HEK293 (cell line): Measurements from ENCODE around the gene FUNDC1.

Experiments
- BCL11A ChIP-seq: fragments of 450-650 bp; formaldehyde crosslinking; IDR thresholded peaks from 2 replicates; pipeline ENCODE4 v1.5.1; 2016; ENCODE audit warnings: low read depth, missing biosample characterization, missing genetic modification characterization
- YY1 ChIP-seq: fragments of 450-650 bp; formaldehyde crosslinking; IDR thresholded peaks from 2 replicates; pipeline ENCODE4 v1.5.1; 2018; ENCODE audit warnings: missing biosample characterization, missing genetic modification characterization
- ZEB2 ChIP-seq: fragments of 450-650 bp; formaldehyde crosslinking; IDR thresholded peaks from 2 replicates; pipeline ENCODE4 v1.5.1; 2016; ENCODE audit warnings: missing biosample characterization, missing genetic modification characterization
- ZFP41 ChIP-seq: fragments of 450-650 bp; formaldehyde crosslinking; IDR thresholded peaks from 2 replicates; pipeline ENCODE4 v1.5.1; 2016; ENCODE audit warnings: missing biosample characterization, missing genetic modification characterization, borderline replicate concordance
- ZNF10 ChIP-seq: fragments of 450-650 bp; formaldehyde crosslinking; IDR thresholded peaks from 2 replicates; pipeline ENCODE4 v1.5.1; 2017; ENCODE audit warnings: missing biosample characterization, missing genetic modification characterization
- ZNF239 ChIP-seq: fragments of 450-650 bp; formaldehyde crosslinking; IDR thresholded peaks from 2 replicates; pipeline ENCODE4 v1.5.1; 2016; ENCODE audit warnings: missing biosample characterization, missing genetic modification characterization
- ZNF335 ChIP-seq: fragments of 450-650 bp; formaldehyde crosslinking; conservative IDR thresholded peaks from 2 replicates; pipeline ENCODE4 v1.5.1; 2016; ENCODE audit warnings: missing biosample characterization, missing genetic modification characterization
- ZNF664 ChIP-seq: fragments of 450-650 bp; formaldehyde crosslinking; IDR thresholded peaks from 2 replicates; pipeline ENCODE4 v1.5.1; 2016; ENCODE audit warnings: missing biosample characterization, missing genetic modification characterization
- TF ChIP-seq, protein P1 (sequence below): fragments of 450-650 bp; formaldehyde crosslinking; IDR thresholded peaks from 2 replicates; pipeline ENCODE4 v1.5.1; 2016; ENCODE audit warnings: missing biosample characterization, missing genetic modification characterization
- TF ChIP-seq, protein P2 (sequence below): fragments of 450-650 bp; formaldehyde crosslinking; conservative IDR thresholded peaks from 2 replicates; pipeline ENCODE4 v1.5.1; 2016; ENCODE audit warnings: low read depth, missing biosample characterization, missing genetic modification characterization
- TF ChIP-seq, protein P3 (sequence below): fragments of 450-650 bp; formaldehyde crosslinking; IDR thresholded peaks from 2 replicates; pipeline ENCODE4 v1.5.1; 2016; ENCODE audit warnings: missing biosample characterization, missing genetic modification characterization
- TF ChIP-seq, protein P4 (sequence below): IDR thresholded peaks from 2 replicates; pipeline ENCODE4 v1.6.1; 2011; ENCODE audit warnings: mild to moderate bottlenecking, low read depth, low read length, borderline replicate concordance
- TF ChIP-seq, protein P5 (sequence below): fragments of 450-650 bp; formaldehyde crosslinking; IDR thresholded peaks from 2 replicates; pipeline ENCODE4 v1.5.1; 2016; ENCODE audit warnings: missing biosample characterization, missing genetic modification characterization

DNA sequence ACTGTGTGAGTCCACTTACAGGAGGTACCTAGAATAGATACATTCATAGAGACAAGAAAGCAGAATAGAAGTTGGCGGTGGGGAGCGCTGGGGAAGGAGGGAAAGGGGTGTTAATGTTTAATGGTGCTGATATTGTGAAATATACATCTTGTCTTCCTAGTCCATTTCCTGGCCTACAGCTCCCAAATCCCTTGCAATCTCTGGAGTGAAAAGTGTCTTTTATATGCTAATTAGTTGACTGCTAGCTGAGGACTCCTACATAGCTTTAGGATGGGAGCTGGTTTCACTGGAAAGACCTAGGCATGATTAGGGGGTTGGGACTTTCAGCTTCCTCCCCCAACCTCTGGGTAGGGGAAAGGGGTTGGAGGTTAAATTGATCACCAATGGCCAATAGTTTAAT is 36.0 kb downstream of the FUNDC1 start:
- TF ChIP-seq, protein P1, sequence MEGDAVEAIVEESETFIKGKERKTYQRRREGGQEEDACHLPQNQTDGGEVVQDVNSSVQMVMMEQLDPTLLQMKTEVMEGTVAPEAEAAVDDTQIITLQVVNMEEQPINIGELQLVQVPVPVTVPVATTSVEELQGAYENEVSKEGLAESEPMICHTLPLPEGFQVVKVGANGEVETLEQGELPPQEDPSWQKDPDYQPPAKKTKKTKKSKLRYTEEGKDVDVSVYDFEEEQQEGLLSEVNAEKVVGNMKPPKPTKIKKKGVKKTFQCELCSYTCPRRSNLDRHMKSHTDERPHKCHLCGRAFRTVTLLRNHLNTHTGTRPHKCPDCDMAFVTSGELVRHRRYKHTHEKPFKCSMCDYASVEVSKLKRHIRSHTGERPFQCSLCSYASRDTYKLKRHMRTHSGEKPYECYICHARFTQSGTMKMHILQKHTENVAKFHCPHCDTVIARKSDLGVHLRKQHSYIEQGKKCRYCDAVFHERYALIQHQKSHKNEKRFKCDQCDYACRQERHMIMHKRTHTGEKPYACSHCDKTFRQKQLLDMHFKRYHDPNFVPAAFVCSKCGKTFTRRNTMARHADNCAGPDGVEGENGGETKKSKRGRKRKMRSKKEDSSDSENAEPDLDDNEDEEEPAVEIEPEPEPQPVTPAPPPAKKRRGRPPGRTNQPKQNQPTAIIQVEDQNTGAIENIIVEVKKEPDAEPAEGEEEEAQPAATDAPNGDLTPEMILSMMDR (tag by site-specific recombination): no peak
- TF ChIP-seq BCL11A (tag by site-specific recombination) (no peak), ZNF664 (no peak), ZEB2 (no peak), ZNF335 (tag by site-specific recombination) (no peak), ZNF10 (no peak), ZNF239 (no peak), ZFP41 (tag by site-specific recombination) (no peak), YY1 (tag by site-specific recombination) (no peak)
- TF ChIP-seq, protein P2, sequence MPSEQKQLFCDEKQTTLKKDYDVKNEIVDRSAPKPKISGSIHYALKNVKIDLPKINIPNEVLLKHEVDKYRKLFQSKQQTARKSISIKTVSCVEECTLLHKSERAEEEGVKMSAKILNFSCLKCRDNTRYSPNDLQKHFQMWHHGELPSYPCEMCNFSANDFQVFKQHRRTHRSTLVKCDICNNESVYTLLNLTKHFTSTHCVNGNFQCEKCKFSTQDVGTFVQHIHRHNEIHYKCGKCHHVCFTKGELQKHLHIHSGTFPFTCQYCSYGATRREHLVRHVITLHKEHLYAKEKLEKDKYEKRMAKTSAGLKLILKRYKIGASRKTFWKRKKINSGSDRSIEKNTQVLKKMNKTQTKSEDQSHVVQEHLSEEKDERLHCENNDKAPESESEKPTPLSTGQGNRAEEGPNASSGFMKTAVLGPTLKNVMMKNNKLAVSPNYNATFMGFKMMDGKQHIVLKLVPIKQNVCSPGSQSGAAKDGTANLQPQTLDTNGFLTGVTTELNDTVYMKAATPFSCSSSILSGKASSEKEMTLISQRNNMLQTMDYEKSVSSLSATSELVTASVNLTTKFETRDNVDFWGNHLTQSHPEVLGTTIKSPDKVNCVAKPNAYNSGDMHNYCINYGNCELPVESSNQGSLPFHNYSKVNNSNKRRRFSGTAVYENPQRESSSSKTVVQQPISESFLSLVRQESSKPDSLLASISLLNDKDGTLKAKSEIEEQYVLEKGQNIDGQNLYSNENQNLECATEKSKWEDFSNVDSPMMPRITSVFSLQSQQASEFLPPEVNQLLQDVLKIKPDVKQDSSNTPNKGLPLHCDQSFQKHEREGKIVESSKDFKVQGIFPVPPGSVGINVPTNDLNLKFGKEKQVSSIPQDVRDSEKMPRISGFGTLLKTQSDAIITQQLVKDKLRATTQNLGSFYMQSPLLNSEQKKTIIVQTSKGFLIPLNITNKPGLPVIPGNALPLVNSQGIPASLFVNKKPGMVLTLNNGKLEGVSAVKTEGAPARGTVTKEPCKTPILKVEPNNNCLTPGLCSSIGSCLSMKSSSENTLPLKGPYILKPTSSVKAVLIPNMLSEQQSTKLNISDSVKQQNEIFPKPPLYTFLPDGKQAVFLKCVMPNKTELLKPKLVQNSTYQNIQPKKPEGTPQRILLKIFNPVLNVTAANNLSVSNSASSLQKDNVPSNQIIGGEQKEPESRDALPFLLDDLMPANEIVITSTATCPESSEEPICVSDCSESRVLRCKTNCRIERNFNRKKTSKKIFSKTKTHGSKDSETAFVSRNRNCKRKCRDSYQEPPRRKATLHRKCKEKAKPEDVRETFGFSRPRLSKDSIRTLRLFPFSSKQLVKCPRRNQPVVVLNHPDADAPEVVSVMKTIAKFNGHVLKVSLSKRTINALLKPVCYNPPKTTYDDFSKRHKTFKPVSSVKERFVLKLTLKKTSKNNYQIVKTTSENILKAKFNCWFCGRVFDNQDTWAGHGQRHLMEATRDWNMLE (tag by site-specific recombination): no peak
- TF ChIP-seq, protein P3, sequence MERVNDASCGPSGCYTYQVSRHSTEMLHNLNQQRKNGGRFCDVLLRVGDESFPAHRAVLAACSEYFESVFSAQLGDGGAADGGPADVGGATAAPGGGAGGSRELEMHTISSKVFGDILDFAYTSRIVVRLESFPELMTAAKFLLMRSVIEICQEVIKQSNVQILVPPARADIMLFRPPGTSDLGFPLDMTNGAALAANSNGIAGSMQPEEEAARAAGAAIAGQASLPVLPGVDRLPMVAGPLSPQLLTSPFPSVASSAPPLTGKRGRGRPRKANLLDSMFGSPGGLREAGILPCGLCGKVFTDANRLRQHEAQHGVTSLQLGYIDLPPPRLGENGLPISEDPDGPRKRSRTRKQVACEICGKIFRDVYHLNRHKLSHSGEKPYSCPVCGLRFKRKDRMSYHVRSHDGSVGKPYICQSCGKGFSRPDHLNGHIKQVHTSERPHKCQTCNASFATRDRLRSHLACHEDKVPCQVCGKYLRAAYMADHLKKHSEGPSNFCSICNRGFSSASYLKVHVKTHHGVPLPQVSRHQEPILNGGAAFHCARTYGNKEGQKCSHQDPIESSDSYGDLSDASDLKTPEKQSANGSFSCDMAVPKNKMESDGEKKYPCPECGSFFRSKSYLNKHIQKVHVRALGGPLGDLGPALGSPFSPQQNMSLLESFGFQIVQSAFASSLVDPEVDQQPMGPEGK (tag by site-specific recombination): no peak
- TF ChIP-seq, protein P4, sequence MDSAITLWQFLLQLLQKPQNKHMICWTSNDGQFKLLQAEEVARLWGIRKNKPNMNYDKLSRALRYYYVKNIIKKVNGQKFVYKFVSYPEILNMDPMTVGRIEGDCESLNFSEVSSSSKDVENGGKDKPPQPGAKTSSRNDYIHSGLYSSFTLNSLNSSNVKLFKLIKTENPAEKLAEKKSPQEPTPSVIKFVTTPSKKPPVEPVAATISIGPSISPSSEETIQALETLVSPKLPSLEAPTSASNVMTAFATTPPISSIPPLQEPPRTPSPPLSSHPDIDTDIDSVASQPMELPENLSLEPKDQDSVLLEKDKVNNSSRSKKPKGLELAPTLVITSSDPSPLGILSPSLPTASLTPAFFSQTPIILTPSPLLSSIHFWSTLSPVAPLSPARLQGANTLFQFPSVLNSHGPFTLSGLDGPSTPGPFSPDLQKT: no peak
- TF ChIP-seq, protein P5, sequence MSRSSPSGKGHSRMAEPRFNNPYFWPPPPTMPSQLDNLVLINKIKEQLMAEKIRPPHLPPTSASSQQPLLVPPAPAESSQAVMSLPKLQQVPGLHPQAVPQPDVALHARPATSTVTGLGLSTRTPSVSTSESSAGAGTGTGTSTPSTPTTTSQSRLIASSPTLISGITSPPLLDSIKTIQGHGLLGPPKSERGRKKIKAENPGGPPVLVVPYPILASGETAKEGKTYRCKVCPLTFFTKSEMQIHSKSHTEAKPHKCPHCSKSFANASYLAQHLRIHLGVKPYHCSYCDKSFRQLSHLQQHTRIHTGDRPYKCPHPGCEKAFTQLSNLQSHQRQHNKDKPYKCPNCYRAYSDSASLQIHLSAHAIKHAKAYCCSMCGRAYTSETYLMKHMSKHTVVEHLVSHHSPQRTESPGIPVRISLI (tag by site-specific recombination): no peak
